PC-9 (cell line): Measurements from ENCODE around the gene PIK3CG. TPM values are rescaled to one million over a fixed set of nuclear protein-coding genes. Genes with fewer than 3 reads are reported as not detected.

Experiments used
- Bru-seq: library from RNA; stranded (reverse); fragments of 400-500 nt; gene quantifications from one replicate; lab custom pipeline; 2021; lab: Mats Ljungman, UMichigan
- BruChase-seq, 2 experiments: library from RNA; stranded (reverse); fragments of 400-500 nt; gene quantifications; one replicate each; lab custom pipeline; 2021; lab: Mats Ljungman, UMichigan
- BruUV-seq: library from RNA; stranded (reverse); fragments of 400-500 nt; replicated peaks from 2 replicates; lab custom pipeline; 2021; lab: Mats Ljungman, UMichigan
- CTCF ChIA-PET: fragments of 300-600 bp; sonication (Branson Sonifier 250); formaldehyde crosslinking; loops from one replicate; lab custom pipeline; 2022; ENCODE audit warnings: antibody characterized with exemption; lab: Charles Lee
- POLR2A ChIA-PET: fragments of 300-600 bp; sonication (Branson Sonifier 250); formaldehyde crosslinking; loops from one replicate; lab custom pipeline; 2022; ENCODE audit warnings: antibody characterized with exemption; ENCODE audit not compliant: unreplicated experiment; lab: Charles Lee
- DNase-seq, 2 experiments: peaks; one replicate each; pipeline versions ENCODE4 v3.0.0 to v3.0.0-alpha.2; 2015 to 2022; ENCODE audit warnings: mixed read lengths in 1 of 2
- H2AFZ ChIP-seq: fragments of 200-600 bp; sonication (generic); 2 replicates; pipeline ENCODE4 v1.8.1; 2017; ENCODE audit warnings: antibody characterized with exemption
- H3F3A ChIP-seq: fragments of 200-600 bp; sonication (generic); 2 replicates; pipeline ENCODE4 v1.8.1; 2017; ENCODE audit warnings: antibody characterized with exemption, mild to moderate bottlenecking, low read depth; ENCODE audit not compliant: insufficient read depth
- H3K27ac ChIP-seq: fragments of 200-600 bp; sonication (generic); 2 replicates; pipeline ENCODE4 v1.6.1; 2016; ENCODE audit warnings: mixed run types
- H3K27me3 ChIP-seq: fragments of 200-600 bp; sonication (generic); 2 replicates; pipeline ENCODE4 v1.6.1; 2016; ENCODE audit warnings: low read depth, mixed run types; ENCODE audit not compliant: insufficient read depth
- H3K36me3 ChIP-seq: fragments of 200-600 bp; sonication (generic); 2 replicates; pipeline ENCODE4 v1.6.1; 2016; ENCODE audit warnings: low read depth, mixed run types
- H3K4me1 ChIP-seq: fragments of 200-600 bp; sonication (generic); replicated peaks from 2 replicates; pipeline ENCODE4 v1.6.1; 2016; ENCODE audit warnings: mixed run types; ENCODE audit not compliant: insufficient read depth
- H3K4me2 ChIP-seq: fragments of 200-600 bp; sonication (generic); 2 replicates; pipeline ENCODE4 v1.6.1; 2017; ENCODE audit warnings: mixed run types
- H3K4me3 ChIP-seq: fragments of 200-600 bp; sonication (generic); 2 replicates; pipeline ENCODE4 v1.6.1; 2016; ENCODE audit warnings: mixed run types
- H3K79me2 ChIP-seq: fragments of 200-600 bp; sonication (generic); 2 replicates; pipeline ENCODE4 v1.6.1; 2017; ENCODE audit warnings: low read depth, mixed run types
- H3K9me2 ChIP-seq: fragments of 200-600 bp; sonication (generic); 2 replicates; pipeline ENCODE4 v1.8.1; 2017; ENCODE audit warnings: mild to moderate bottlenecking; ENCODE audit not compliant: insufficient read depth
- H3K9me3 ChIP-seq: fragments of 200-600 bp; sonication (generic); 2 replicates; pipeline ENCODE4 v1.8.1; 2016; ENCODE audit warnings: low read depth; ENCODE audit not compliant: insufficient read depth
- H4K20me1 ChIP-seq: fragments of 200-600 bp; sonication (generic); 2 replicates; pipeline ENCODE4 v1.8.1; 2017; ENCODE audit not compliant: insufficient read depth
- CTCF ChIP-seq: fragments of 200-600 bp; sonication (generic); conservative IDR thresholded peaks from 2 replicates; pipeline ENCODE4 v1.6.1; 2017; ENCODE audit warnings: mixed run types, antibody characterized with exemption, mild to moderate bottlenecking, moderate library complexity
- EZH2 ChIP-seq: fragments of 200-600 bp; sonication (generic); IDR thresholded peaks from 2 replicates; pipeline ENCODE4 v1.8.0; 2017; ENCODE audit warnings: antibody characterized with exemption, low read depth
- intact Hi-C: fragments of 100-400 bp; cut with micrococcal nuclease; formaldehyde crosslinking; loops from one replicate; pipeline ENCODE4 v1.10.0; 2022; ENCODE audit not compliant: unreplicated experiment
- long read RNA-seq: library from polyadenylated mRNA; stranded (forward); transcript quantifications from one replicate; pipeline ENCODE4 v2.0.0, GENCODE V29; 2022
- total RNA-seq: library from RNA; stranded (reverse); gene quantifications from 2 replicates; pipeline ENCODE4 v1.2.3, GENCODE V29; 2021

Gene PIK3CG
- total RNA-seq (not detected in 2 replicates), Bru-seq, nascent RNA (percentile 8 among the genes with signal in this experiment), BruChase-seq, experiment 1, labeled RNA remaining after a 2-hour chase (percentile 4 among the genes with signal in this experiment), BruChase-seq, experiment 2, labeled RNA remaining after a 6-hour chase (percentile 11 among the genes with signal in this experiment)
- long read RNA-seq = 0 reads

GRCh38 chr7:106865130-106866041 is at the start of gene PIK3CG:
TSS of gene PIK3CG (plus strand) at chr7:106865282. CDS start at chr7:106867562, 2,280 bp downstream.
- Histone ChIP-seq H3K9me2 (no peaks in the 10 kb centered on the region), H4K20me1 (no peaks in the 10 kb centered on the region), H3K36me3 (no peaks in the 10 kb centered on the region), H3K4me1 (no peaks in the 10 kb centered on the region), H3K79me2 (no peaks in the 10 kb centered on the region), H3F3A (no peaks in the 10 kb centered on the region), H3K27ac (no peak within 1 kb of the TSS), H3K9me3 (no peaks in the 10 kb centered on the region), H2AFZ (no peak within 1 kb of the TSS), H3K27me3 (no peaks in the 10 kb centered on the region), H3K4me3 (no peak within 1 kb of the TSS), H3K4me2 (no peak within 1 kb of the TSS)
- ChIA-PET CTCF (no interaction called here), POLR2A (interaction anchor here (0.5 kb wide), 1 partner anchor 850 kb away, joined by 6 read pairs; no protein-coding TSS in a partner anchor)
- BruUV-seq = no TSS peak
- intact Hi-C loops = no loop called here
- no peak for TF ChIP-seq EZH2
- no peak for TF ChIP-seq CTCF
- no peak for DNase-seq

- H3K27ac ChIP-seq = no peak overlapping the region
- POLR2A ChIA-PET = no interaction called here
- no peaks in the 10 kb centered on the region for H3K27me3 ChIP-seq
- no peaks in the 10 kb centered on the region for H3K79me2 ChIP-seq
- TF ChIP-seq CTCF (no peak), EZH2 (no peak)
- no peaks in the 10 kb centered on the region; the same call in 1 of the 2 replicates for H3K9me2 ChIP-seq
- intact Hi-C loops = no loop called here
- no peaks in the 10 kb centered on the region for H3K36me3 ChIP-seq
- CTCF ChIA-PET = no interaction called here
- BruUV-seq = no TSS peak
- no peak overlapping the region for H3K4me3 ChIP-seq
- H3K4me2 ChIP-seq = no peak overlapping the region
- H3F3A ChIP-seq = no peaks in the 10 kb centered on the region
- H2AFZ ChIP-seq = no peak overlapping the region
- H3K9me3 ChIP-seq = no peaks in the 10 kb centered on the region
- no peaks in the 10 kb centered on the region for H3K4me1 ChIP-seq
- no peak for DNase-seq
- H4K20me1 ChIP-seq = no peaks in the 10 kb centered on the region
These were observed 48.0 kb upstream of the PIK3CG start for GRCh38 chr7:106817098-106817497.

- H3K4me1 ChIP-seq = no peaks in the 10 kb centered on the region
- intact Hi-C loops = no loop called here
- no peaks in the 10 kb centered on the region for H4K20me1 ChIP-seq
- no peak for DNase-seq
- no peaks in the 10 kb centered on the region for H3K36me3 ChIP-seq
- ChIA-PET CTCF (no interaction called here), POLR2A (no interaction called here)
- TF ChIP-seq EZH2 = no peak
- no peak for TF ChIP-seq CTCF
- no peaks in the 10 kb centered on the region for H3K9me3 ChIP-seq
- no peaks in the 10 kb centered on the region for H3K79me2 ChIP-seq
- no peaks in the 10 kb centered on the region; the same call in 1 of the 2 replicates for H3K9me2 ChIP-seq
- no peaks in the 10 kb centered on the region for H3F3A ChIP-seq
- no peak overlapping the region for H3K4me2 ChIP-seq
- BruUV-seq = no TSS peak
- H3K27me3 ChIP-seq = no peaks in the 10 kb centered on the region
- no peak overlapping the region for H2AFZ ChIP-seq
- H3K27ac ChIP-seq = no peak overlapping the region
- H3K4me3 ChIP-seq = no peak overlapping the region
These were observed 46.3 kb upstream of the PIK3CG start for GRCh38 chr7:106818736-106819135.
